HEK293 (cell line): ENCODE results near the gene MARCHF10.

Source experiments
- GLI4 ChIP-seq: fragments of 450-650 bp; formaldehyde crosslinking; IDR thresholded peaks from 2 replicates; pipeline ENCODE4 v1.5.1; 2016; ENCODE audit warnings: missing biosample characterization, missing genetic modification characterization
- KLF10 ChIP-seq: fragments of 450-650 bp; IDR thresholded peaks from 2 replicates; pipeline ENCODE4 v1.5.1; 2018; ENCODE audit warnings: missing biosample characterization, mild to moderate bottlenecking, missing genetic modification characterization
- MYNN ChIP-seq: fragments of 450-650 bp; formaldehyde crosslinking; IDR thresholded peaks from 2 replicates; pipeline ENCODE4 v1.5.1; 2016; ENCODE audit warnings: missing biosample characterization, missing genetic modification characterization, borderline replicate concordance
- SP2 ChIP-seq: fragments of 450-650 bp; formaldehyde crosslinking; IDR thresholded peaks from 2 replicates; pipeline ENCODE4 v1.5.1; 2016; ENCODE audit warnings: missing biosample characterization, missing genetic modification characterization
- ZNF292 ChIP-seq: fragments of 450-650 bp; formaldehyde crosslinking; IDR thresholded peaks from 2 replicates; pipeline ENCODE4 v1.5.1; 2016; ENCODE audit warnings: low read depth, missing biosample characterization, missing genetic modification characterization, borderline replicate concordance
- ZNF48 ChIP-seq: fragments of 450-650 bp; formaldehyde crosslinking; IDR thresholded peaks from 2 replicates; pipeline ENCODE4 v1.5.1; 2016; ENCODE audit warnings: missing biosample characterization, missing genetic modification characterization
- ZNF624 ChIP-seq: fragments of 450-650 bp; formaldehyde crosslinking; IDR thresholded peaks from 2 replicates; pipeline ENCODE4 v1.5.1; 2017; ENCODE audit warnings: missing biosample characterization, missing genetic modification characterization
- TF ChIP-seq, protein P1 (sequence below): fragments of 450-650 bp; formaldehyde crosslinking; IDR thresholded peaks from 2 replicates; pipeline ENCODE4 v1.5.1; 2016; ENCODE audit warnings: missing biosample characterization, missing genetic modification characterization
- TF ChIP-seq, protein P2 (sequence below): fragments of 450-650 bp; formaldehyde crosslinking; IDR thresholded peaks from 2 replicates; pipeline ENCODE4 v1.5.1; 2016; ENCODE audit warnings: missing biosample characterization, missing genetic modification characterization
- TF ChIP-seq, protein P3 (sequence below): fragments of 450-650 bp; formaldehyde crosslinking; IDR thresholded peaks from 2 replicates; pipeline ENCODE4 v1.5.1; 2016; ENCODE audit warnings: missing biosample characterization, missing genetic modification characterization
- TF ChIP-seq, protein P4 (sequence below): fragments of 450-650 bp; formaldehyde crosslinking; IDR thresholded peaks from 2 replicates; pipeline ENCODE4 v1.5.1; 2016; ENCODE audit warnings: missing biosample characterization, missing genetic modification characterization

DNA sequence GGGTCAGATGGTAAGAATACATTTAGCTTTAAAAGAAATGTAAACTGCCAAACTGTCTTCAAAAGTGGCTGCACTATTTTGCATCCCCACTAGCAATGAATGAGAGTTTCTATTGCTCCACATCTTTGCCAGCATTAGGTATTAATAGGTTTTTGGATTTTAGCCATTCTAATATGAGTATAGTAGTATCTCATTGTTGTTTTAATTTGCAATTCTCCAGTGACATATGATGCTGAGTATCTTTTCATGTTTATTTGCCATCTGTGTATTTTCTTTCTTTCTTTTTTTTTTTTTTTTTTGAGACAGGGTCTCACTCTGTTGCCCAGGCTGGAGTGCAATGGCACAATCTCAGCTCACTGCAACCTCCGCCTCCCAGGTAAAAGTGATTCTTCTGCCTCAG is 24.3 kb upstream of the MARCHF10 start:
- TF ChIP-seq, protein P1, sequence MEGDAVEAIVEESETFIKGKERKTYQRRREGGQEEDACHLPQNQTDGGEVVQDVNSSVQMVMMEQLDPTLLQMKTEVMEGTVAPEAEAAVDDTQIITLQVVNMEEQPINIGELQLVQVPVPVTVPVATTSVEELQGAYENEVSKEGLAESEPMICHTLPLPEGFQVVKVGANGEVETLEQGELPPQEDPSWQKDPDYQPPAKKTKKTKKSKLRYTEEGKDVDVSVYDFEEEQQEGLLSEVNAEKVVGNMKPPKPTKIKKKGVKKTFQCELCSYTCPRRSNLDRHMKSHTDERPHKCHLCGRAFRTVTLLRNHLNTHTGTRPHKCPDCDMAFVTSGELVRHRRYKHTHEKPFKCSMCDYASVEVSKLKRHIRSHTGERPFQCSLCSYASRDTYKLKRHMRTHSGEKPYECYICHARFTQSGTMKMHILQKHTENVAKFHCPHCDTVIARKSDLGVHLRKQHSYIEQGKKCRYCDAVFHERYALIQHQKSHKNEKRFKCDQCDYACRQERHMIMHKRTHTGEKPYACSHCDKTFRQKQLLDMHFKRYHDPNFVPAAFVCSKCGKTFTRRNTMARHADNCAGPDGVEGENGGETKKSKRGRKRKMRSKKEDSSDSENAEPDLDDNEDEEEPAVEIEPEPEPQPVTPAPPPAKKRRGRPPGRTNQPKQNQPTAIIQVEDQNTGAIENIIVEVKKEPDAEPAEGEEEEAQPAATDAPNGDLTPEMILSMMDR = no peak
- TF ChIP-seq SP2 (tag by site-specific recombination) (no peak), ZNF624 (tag by site-specific recombination) (no peak), KLF10 (tag by site-specific recombination) (no peak), ZNF48 (tag by site-specific recombination) (no peak), MYNN (tag by site-specific recombination) (no peak), GLI4 (tag by site-specific recombination) (no peak), ZNF292 (tag by site-specific recombination) (no peak)
- TF ChIP-seq, protein P2, sequence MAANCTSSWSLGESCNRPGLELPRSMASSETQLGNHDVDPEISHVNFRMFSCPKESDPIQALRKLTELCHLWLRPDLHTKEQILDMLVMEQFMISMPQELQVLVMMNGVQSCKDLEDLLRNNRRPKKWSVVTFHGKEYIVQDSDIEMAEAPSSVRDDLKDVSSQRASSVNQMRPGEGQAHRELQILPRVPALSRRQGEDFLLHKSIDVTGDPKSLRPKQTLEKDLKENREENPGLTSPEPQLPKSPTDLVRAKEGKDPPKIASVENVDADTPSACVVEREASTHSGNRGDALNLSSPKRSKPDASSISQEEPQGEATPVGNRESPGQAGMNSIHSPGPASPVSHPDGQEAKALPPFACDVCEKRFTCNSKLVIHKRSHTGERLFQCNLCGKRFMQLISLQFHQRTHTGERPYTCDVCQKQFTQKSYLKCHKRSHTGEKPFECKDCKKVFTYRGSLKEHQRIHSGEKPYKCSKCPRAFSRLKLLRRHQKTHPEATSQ (tag by site-specific recombination) = no peak
- TF ChIP-seq, protein P3, sequence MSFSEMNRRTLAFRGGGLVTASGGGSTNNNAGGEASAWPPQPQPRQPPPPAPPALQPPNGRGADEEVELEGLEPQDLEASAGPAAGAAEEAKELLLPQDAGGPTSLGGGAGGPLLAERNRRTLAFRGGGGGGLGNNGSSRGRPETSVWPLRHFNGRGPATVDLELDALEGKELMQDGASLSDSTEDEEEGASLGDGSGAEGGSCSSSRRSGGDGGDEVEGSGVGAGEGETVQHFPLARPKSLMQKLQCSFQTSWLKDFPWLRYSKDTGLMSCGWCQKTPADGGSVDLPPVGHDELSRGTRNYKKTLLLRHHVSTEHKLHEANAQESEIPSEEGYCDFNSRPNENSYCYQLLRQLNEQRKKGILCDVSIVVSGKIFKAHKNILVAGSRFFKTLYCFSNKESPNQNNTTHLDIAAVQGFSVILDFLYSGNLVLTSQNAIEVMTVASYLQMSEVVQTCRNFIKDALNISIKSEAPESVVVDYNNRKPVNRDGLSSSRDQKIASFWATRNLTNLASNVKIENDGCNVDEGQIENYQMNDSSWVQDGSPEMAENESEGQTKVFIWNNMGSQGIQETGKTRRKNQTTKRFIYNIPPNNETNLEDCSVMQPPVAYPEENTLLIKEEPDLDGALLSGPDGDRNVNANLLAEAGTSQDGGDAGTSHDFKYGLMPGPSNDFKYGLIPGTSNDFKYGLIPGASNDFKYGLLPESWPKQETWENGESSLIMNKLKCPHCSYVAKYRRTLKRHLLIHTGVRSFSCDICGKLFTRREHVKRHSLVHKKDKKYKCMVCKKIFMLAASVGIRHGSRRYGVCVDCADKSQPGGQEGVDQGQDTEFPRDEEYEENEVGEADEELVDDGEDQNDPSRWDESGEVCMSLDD = no peak
- TF ChIP-seq, protein P4, sequence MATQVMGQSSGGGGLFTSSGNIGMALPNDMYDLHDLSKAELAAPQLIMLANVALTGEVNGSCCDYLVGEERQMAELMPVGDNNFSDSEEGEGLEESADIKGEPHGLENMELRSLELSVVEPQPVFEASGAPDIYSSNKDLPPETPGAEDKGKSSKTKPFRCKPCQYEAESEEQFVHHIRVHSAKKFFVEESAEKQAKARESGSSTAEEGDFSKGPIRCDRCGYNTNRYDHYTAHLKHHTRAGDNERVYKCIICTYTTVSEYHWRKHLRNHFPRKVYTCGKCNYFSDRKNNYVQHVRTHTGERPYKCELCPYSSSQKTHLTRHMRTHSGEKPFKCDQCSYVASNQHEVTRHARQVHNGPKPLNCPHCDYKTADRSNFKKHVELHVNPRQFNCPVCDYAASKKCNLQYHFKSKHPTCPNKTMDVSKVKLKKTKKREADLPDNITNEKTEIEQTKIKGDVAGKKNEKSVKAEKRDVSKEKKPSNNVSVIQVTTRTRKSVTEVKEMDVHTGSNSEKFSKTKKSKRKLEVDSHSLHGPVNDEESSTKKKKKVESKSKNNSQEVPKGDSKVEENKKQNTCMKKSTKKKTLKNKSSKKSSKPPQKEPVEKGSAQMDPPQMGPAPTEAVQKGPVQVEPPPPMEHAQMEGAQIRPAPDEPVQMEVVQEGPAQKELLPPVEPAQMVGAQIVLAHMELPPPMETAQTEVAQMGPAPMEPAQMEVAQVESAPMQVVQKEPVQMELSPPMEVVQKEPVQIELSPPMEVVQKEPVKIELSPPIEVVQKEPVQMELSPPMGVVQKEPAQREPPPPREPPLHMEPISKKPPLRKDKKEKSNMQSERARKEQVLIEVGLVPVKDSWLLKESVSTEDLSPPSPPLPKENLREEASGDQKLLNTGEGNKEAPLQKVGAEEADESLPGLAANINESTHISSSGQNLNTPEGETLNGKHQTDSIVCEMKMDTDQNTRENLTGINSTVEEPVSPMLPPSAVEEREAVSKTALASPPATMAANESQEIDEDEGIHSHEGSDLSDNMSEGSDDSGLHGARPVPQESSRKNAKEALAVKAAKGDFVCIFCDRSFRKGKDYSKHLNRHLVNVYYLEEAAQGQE (tag by site-specific recombination) = no peak
